GM12878 (cell line): ENCODE measurements around the gene S100A2.

Source experiments
- EP300 ChIP-seq, 2 experiments: fragments of 150-350 bp in 1 of 2; IDR thresholded peaks; 2 replicates each; pipeline ENCODE4 v1.6.1; 2011 to 2012; ENCODE audit warnings: low read depth in 2 of 2, low read length in 2 of 2, borderline replicate concordance in 1 of 2, improper control_type of control experiment in 1 of 2, inconsistent platforms in 1 of 2; ENCODE audit not compliant: control insufficient read depth in 1 of 2
- MEF2A ChIP-seq: IDR thresholded peaks from 2 replicates; pipeline ENCODE4 v1.6.1; 2011; ENCODE audit warnings: low read depth, mild to moderate bottlenecking, low read length, moderate library complexity; ENCODE audit not compliant: insufficient read depth
- REST ChIP-seq: IDR thresholded peaks from 2 replicates; pipeline ENCODE4 v1.6.1; 2012; ENCODE audit warnings: mild to moderate bottlenecking, low read depth, low read length
- RUNX3 ChIP-seq: IDR thresholded peaks from 2 replicates; pipeline ENCODE4 v1.6.1; 2012; ENCODE audit warnings: low read length, inconsistent platforms
- TBL1XR1 ChIP-seq: IDR thresholded peaks from 2 replicates; pipeline ENCODE4 v1.6.1; 2012; ENCODE audit warnings: low read depth, low read length, improper control_type of control experiment
- ZZZ3 ChIP-seq: IDR thresholded peaks from 2 replicates; pipeline ENCODE4 v1.6.1; 2011; ENCODE audit warnings: low read depth; ENCODE audit not compliant: control insufficient read depth, insufficient read length

GRCh38 chr1:153527023-153527682 lies 38.5 kb downstream of the S100A2 start:
- TF ChIP-seq EP300 (IDR thresholded peaks at IDR 0.05; ENCODE audit: borderline replicate concordance in 1 of 2, control insufficient read depth in 1 of 2, low read depth in 2 of 2, low read length in 2 of 2) (no peak), ZZZ3 (no peak), REST (no peak), RUNX3 (no peak), TBL1XR1 (no peak), MEF2A (no peak)
